GM06990 (cell line): ENCODE data around the gene CLCN1.
"Not testable (repeated sequence)": the region's sequence is repeated elsewhere in the genome, so short reads cannot be mapped to it uniquely, and the experiment has no call there.

Source experiments
- DNase-seq: peaks from one replicate; pipeline ENCODE4 v3.0.0-alpha.2; 2011; ENCODE audit not compliant: insufficient read length; ENCODE audit errors: extremely low read depth
- H3K27me3 ChIP-seq: replicated peaks from 2 replicates; pipeline ENCODE4 v1.6.0; 2011; ENCODE audit warnings: low read length; ENCODE audit not compliant: control insufficient read depth, insufficient read depth
- H3K36me3 ChIP-seq: 2 replicates; pipeline ENCODE4 v1.5.1; 2011; ENCODE audit warnings: low read length; ENCODE audit not compliant: control insufficient read depth, insufficient read depth
- H3K4me3 ChIP-seq: replicated peaks from 2 replicates; pipeline ENCODE4 v1.5.1; 2011; ENCODE audit warnings: low read depth, mild to moderate bottlenecking, control low read depth, low read length
- TF ChIP-seq, protein P1 (sequence below): IDR thresholded peaks from 2 replicates; pipeline ENCODE4 v1.5.1; 2011; ENCODE audit warnings: low read length, control low read depth, mild to moderate bottlenecking, inconsistent platforms; ENCODE audit not compliant: insufficient read depth, poor library complexity, severe bottlenecking

CLCN1 gene

DNA sequence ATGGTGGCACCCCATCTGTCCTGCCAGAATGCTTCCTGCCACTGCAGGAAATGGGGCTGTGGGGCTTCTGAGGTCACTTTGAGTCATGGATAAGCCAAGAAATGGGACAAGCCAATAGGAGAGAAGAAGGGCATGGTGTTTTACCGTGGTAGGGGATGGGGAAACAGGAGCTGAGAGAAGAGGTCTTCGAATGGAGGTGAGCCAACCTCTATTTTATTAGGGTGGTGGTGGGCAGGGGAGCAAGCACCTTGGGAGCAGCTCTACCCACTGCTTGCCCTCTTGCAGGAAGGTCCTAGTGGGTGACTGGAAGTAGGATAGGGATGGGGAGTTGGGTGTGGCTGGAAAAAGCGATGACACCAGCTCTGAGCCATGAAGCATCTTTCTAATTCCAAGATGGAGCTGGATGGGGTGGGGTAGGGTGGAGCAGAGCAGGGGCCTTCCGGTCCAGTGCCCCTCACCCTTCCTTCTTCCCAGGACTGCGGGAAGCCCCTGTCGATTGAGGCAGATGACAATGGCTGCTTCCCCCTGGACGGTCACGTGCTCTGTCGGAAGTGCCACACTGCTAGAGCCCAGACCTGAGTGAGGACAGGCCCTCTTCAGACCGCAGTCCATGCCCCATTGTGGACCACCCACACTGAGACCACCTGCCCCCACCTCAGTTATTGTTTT is 74.3 kb downstream of the CLCN1 start:
- DNase-seq, result no peak
- no peaks in the 10 kb centered on the region for H3K27me3 ChIP-seq
- H3K4me3 ChIP-seq, result no peak overlapping the region
- peaks cover 34% of the 10 kb centered on the region for H3K36me3 ChIP-seq
- TF ChIP-seq, protein P1, sequence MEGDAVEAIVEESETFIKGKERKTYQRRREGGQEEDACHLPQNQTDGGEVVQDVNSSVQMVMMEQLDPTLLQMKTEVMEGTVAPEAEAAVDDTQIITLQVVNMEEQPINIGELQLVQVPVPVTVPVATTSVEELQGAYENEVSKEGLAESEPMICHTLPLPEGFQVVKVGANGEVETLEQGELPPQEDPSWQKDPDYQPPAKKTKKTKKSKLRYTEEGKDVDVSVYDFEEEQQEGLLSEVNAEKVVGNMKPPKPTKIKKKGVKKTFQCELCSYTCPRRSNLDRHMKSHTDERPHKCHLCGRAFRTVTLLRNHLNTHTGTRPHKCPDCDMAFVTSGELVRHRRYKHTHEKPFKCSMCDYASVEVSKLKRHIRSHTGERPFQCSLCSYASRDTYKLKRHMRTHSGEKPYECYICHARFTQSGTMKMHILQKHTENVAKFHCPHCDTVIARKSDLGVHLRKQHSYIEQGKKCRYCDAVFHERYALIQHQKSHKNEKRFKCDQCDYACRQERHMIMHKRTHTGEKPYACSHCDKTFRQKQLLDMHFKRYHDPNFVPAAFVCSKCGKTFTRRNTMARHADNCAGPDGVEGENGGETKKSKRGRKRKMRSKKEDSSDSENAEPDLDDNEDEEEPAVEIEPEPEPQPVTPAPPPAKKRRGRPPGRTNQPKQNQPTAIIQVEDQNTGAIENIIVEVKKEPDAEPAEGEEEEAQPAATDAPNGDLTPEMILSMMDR, result no peak

DNA sequence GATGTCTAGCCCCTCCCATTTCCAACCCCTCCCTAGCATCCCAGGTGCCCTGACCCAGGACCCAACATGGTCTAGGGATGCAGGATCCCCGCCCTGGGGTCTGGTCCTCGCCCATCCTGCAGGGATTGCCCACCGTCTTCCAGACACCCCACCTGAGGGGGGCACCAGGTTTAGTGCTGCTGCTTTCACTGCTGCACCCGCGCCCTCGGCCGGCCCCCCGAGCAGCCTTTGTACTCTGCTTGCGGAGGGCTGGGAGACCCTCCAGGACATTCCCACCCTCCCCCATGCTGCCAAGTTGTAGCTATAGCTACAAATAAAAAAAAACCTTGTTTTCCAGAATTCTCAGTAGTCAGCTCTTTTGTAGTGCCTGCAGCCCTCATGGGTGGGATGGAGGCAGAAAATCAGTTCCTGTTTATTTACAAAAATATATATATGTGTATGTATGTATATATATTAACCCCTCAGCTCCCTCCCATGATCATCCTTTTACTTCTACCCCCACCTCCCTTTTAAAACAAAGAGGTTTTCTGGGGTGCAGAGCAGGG is 74.9 kb downstream of the CLCN1 start:
- TF ChIP-seq, protein P1, result no peak
- DNase-seq, result no peak
- Histone ChIP-seq H3K4me3 (no peak overlapping the region), H3K36me3 (peaks cover 34% of the 10 kb centered on the region), H3K27me3 (no peaks in the 10 kb centered on the region)

DNA sequence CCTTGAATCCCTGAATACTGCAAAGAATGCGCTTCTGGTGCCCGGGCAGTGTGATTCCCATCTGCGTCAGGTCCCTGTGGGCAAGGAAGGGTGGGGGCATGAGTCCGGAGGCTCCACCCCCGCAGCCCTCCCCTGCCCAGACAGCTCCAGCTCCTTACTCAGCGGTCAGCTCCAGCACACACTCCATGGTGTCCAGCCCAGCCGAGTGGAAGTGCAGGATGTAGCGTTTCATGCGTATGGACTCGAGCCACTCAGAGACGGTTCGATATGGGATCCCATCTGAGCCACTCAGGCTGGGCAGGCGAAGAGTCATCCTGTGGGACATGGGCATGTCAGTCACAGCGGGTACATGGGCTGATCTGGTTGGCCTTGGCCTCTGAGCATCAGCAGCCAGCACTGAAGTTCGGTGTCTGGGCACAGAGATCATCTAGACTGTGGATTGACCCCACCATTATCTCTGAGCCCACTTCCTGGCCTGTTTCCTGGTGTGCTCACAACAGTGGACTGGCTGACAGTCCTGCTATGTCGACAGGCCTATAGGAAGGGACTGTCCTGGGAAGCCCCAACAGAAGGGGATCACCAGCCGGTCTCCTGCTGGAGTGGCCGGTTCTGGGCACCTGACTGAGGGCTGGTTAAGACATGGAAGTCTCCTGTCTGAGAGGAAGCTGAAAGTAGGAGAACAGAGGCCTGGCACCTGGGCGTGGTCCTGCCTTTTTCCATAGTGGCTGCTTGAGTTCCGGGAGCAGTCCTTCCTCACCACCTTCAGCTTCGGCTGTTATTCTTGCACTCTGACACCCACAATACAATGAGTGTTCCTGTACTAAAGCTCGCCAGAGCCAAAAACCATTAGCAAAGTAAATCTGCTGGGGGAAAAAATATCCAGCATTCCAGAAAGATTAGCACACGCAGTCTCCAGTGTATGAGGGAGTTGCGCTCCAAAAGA is 75.8 kb downstream of the CLCN1 start:
- H3K36me3 ChIP-seq, result peaks cover 30% of the 10 kb centered on the region
- TF ChIP-seq, protein P1, result no peak
- no peak for DNase-seq

DNA sequence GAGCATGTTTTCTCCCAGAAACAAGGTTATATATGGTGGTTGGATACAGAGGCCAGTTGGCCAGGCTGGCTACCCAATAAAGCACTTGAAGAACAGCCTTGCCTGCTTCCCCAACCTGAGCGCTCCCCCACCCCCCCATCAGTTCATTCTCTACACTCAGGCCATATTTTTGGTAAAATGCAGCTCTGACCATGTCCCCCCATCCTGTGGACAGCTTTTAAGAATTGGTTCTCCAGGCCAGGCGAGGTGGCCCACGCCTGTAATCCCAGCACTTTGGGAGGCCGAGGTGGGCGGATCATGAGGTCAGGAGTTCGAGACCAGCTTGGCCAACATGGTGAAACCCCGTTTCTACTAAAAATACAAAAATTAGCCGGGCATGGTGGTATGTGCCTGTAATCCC is 76.5 kb downstream of the CLCN1 start:
- H3K27me3 ChIP-seq, H3K4me3 ChIP-seq, DNase-seq: not testable (repeated sequence)
- H3K36me3 ChIP-seq, result peaks cover 26% of the 10 kb centered on the region

More for the DNA sequence above, 75.8 kb downstream of the CLCN1 start:
- H3K27me3 ChIP-seq, result no peaks in the 10 kb centered on the region
- no peak overlapping the region for H3K4me3 ChIP-seq

DNA sequence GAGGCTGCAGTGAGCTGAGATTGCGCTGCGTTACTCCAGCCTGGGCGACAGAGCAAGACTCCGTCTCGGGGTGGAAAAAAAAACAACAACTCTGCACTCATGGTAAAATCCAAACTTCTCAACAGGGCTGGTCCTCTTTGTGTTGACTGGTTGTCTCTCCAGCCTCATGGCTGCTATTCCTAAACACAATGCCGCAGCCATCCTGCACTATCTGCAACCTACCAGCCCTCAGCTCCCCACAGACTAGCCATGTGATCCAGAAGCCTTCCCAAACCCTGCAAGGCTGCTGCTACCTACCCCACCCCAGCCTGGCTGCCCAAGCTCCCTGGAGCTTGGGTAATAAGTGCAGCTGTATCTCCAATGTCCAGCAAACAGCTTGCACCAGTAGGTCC is 77.0 kb downstream of the CLCN1 start:
- DNase-seq, result no peak
- Histone ChIP-seq H3K4me3 (no peak overlapping the region), H3K36me3 (peaks cover 24% of the 10 kb centered on the region), H3K27me3 (no peaks in the 10 kb centered on the region)
- TF ChIP-seq, protein P1, result no peak
